Endothelial cell (in vitro differentiated cells): ENCODE results near the gene GALK1. TPM values are rescaled to one million over a fixed set of nuclear protein-coding genes. Genes with fewer than 3 reads are reported as not detected.

Experiments
- DNase-seq: peaks from one replicate; pipeline ENCODE4 v3.0.0; 2021; ENCODE audit warnings: low spot score
- H3K27ac Mint-ChIP-seq: one replicate; pipeline ENCODE4 v1.8.0; 2021; ENCODE audit warnings: mixed read lengths, inconsistent platforms; ENCODE audit not compliant: unreplicated experiment
- H3K27me3 Mint-ChIP-seq: one replicate; pipeline ENCODE4 v1.8.0; 2021; ENCODE audit warnings: mild to moderate bottlenecking, moderate library complexity, mixed read lengths, inconsistent platforms; ENCODE audit not compliant: unreplicated experiment
- H3K36me3 Mint-ChIP-seq: one replicate; pipeline ENCODE4 v1.8.0; 2021; ENCODE audit warnings: mild to moderate bottlenecking, low read depth, mixed read lengths, inconsistent platforms; ENCODE audit not compliant: unreplicated experiment
- H3K4me1 Mint-ChIP-seq: one replicate; pipeline ENCODE4 v1.8.0; 2021; ENCODE audit warnings: mild to moderate bottlenecking, mixed read lengths, inconsistent platforms; ENCODE audit not compliant: unreplicated experiment
- H3K4me3 Mint-ChIP-seq: one replicate; pipeline ENCODE4 v1.8.0; 2021; ENCODE audit warnings: mild to moderate bottlenecking, mixed read lengths, inconsistent platforms; ENCODE audit not compliant: unreplicated experiment
- H3K9me3 Mint-ChIP-seq: one replicate; pipeline ENCODE4 v1.8.0; 2021; ENCODE audit warnings: mixed read lengths, inconsistent platforms; ENCODE audit not compliant: unreplicated experiment
- total RNA-seq: library from RNA; stranded (reverse); fragmentation: NEBNext Ultra II Directional; extraction: Animal tissue kit (Norgen Biotek cat#: 25700); gene quantifications from one replicate; pipeline ENCODE4 v1.2.1, GENCODE V29; 2021; ENCODE audit not compliant: unreplicated experiment
- TF ChIP-seq, protein P1 (sequence below): fragments of 200-600 bp; sonication (generic); IDR thresholded peaks from one replicate; pipeline ENCODE4 v1.5.0; 2021; ENCODE audit warnings: antibody characterized with exemption; ENCODE audit not compliant: unreplicated experiment

GALK1 gene
- total RNA-seq, 1 donor from 2014 or later: 18.0 TPM

DNA sequence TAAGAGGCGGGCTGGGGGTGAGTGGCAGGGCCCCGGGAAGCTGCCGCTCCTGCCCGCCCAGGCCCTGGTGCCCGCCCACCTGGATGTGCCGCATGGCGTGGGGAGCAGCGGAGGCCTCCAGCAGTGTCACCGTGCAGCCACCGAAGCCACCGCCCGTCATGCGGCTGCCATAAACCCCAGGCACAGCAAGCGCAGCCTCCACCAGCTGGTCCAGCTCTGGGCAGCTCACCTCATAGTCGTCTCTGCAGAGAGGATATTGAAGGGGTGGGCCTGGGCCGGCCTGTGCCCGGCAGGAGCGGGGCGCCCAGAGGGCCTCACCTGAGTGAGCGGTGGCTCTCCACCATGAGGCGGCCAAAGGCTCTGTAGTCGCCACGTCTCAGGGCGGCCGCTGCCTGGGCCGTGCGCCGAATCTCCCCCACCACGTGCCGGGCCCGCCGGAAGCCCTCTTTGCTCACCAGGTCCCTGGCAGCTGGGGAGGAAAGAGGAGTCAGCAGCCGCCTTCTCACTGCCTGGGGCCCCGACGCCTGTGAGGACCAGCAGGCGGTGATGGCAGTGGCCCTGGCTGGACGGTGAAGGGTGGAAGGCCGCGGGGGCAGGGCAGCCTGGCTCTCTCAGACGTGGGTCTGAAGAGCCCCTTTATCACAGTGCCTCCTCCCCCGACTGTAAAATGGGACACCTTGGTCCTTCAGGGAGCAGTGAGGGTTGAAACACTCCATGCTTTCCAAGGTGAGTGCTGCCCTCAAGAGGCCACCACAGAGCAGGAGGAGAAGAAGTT, 6.7 kb downstream of the GALK1 start:
- H3K4me1 Mint-ChIP-seq: peaks cover 9% of the 10 kb centered on the region
- H3K27me3 Mint-ChIP-seq: peaks cover 8% of the 10 kb centered on the region
- H3K9me3 Mint-ChIP-seq: no peaks in the 10 kb centered on the region
- H3K27ac Mint-ChIP-seq: no peak overlapping the region
- H3K36me3 Mint-ChIP-seq: peaks cover 3% of the 10 kb centered on the region
- no peak for DNase-seq
- TF ChIP-seq, protein P1, sequence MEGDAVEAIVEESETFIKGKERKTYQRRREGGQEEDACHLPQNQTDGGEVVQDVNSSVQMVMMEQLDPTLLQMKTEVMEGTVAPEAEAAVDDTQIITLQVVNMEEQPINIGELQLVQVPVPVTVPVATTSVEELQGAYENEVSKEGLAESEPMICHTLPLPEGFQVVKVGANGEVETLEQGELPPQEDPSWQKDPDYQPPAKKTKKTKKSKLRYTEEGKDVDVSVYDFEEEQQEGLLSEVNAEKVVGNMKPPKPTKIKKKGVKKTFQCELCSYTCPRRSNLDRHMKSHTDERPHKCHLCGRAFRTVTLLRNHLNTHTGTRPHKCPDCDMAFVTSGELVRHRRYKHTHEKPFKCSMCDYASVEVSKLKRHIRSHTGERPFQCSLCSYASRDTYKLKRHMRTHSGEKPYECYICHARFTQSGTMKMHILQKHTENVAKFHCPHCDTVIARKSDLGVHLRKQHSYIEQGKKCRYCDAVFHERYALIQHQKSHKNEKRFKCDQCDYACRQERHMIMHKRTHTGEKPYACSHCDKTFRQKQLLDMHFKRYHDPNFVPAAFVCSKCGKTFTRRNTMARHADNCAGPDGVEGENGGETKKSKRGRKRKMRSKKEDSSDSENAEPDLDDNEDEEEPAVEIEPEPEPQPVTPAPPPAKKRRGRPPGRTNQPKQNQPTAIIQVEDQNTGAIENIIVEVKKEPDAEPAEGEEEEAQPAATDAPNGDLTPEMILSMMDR: no peak
- no peak overlapping the region for H3K4me3 Mint-ChIP-seq

DNA sequence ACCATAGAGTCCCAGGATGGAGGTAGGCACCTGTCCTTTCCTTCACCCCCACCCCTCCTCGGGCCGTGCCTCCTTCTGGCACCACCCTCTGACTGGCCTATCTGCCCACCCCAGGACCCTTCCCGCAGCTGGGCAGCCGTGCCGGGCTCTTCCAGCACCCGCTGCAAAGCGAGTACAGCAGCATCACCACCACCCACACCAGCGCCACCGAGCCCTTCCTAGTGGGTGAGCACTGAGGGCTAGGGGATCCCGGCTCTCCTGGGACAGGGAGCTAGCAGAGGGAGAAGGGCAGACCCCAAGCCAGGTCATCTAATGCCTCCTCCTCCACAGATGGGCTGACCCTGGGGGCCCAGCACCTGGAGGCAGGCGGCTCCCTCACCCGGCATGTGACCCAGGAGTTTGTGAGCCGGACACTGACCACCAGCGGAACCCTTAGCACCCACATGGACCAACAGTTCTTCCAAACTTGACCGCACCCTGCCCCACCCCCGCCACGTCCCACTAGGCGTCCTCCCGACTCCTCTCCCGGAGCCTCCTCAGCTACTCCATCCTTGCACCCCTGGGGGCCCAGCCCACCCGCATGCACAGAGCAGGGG, 7.8 kb downstream of the GALK1 start:
- no peak for DNase-seq
- TF ChIP-seq, protein P1: no peak
- H3K4me1 Mint-ChIP-seq: peaks cover 9% of the 10 kb centered on the region
- H3K4me3 Mint-ChIP-seq: no peak overlapping the region
- peaks cover 8% of the 10 kb centered on the region for H3K27me3 Mint-ChIP-seq
- H3K9me3 Mint-ChIP-seq: no peaks in the 10 kb centered on the region
- no peak overlapping the region for H3K27ac Mint-ChIP-seq
- H3K36me3 Mint-ChIP-seq: peaks cover 3% of the 10 kb centered on the region

DNA sequence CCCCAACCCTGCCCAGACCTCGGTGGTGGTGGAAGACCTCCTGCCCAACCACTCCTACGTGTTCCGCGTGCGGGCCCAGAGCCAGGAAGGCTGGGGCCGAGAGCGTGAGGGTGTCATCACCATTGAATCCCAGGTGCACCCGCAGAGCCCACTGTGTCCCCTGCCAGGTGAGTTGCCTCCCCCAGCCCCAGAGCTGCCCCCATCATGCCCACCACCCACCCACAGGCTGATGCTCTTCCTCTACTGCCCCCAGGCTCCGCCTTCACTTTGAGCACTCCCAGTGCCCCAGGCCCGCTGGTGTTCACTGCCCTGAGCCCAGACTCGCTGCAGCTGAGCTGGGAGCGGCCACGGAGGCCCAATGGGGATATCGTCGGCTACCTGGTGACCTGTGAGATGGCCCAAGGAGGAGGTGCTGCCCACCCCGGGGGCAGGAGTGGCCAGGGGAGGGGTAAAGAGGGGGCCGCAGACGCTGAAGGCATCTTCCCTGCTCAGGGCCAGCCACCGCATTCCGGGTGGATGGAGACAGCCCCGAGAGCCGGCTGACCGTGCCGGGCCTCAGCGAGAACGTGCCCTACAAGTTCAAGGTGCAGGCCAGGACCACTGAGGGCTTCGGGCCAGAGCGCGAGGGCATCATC, 8.4 kb downstream of the GALK1 start:
- Mint-ChIP-seq H3K27ac (no peak overlapping the region), H3K9me3 (no peaks in the 10 kb centered on the region), H3K4me1 (peaks cover 9% of the 10 kb centered on the region), H3K36me3 (peaks cover 3% of the 10 kb centered on the region), H3K4me3 (no peak overlapping the region), H3K27me3 (peaks cover 7% of the 10 kb centered on the region)
- DNase-seq: no peak
- TF ChIP-seq, protein P1: no peak

DNA sequence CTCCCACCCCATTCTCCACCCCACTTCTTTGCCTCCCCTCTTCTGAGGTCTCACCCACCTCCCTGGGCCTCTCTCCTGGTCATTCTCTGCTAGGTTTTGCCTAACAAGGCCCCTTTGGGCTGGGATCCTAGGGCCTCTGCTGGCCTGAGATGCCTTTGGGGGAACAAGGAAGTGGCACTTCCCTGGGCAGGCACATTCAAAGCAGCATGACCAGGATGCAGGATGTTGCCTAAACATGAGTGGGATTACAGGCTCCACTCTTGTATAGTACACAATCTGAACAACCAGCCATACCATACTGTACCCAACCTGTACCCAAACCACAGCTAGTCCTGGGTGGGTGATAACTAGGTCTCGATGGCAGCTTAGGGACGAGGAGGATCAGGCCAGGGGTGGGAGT, 9.0 kb downstream of the GALK1 start:
- no peaks in the 10 kb centered on the region for H3K9me3 Mint-ChIP-seq
- peaks cover 7% of the 10 kb centered on the region for H3K27me3 Mint-ChIP-seq
- H3K36me3 Mint-ChIP-seq: peaks cover 3% of the 10 kb centered on the region
- H3K27ac Mint-ChIP-seq: no peak overlapping the region
- peaks cover 9% of the 10 kb centered on the region for H3K4me1 Mint-ChIP-seq
- no peak for DNase-seq
- H3K4me3 Mint-ChIP-seq: no peak overlapping the region
- TF ChIP-seq, protein P1: no peak
